ENCODE measurements around the gene FPR3.

Gene FPR3

GRCh38 chr19:51784922-51785690, 9.9 kb upstream of the FPR3 start:
- H3K9ac ChIP-seq (ENCODE audit: low read depth, low read length): no peak overlapping the region

GRCh38 chr19:51786646-51787494, 8.1 kb upstream of the FPR3 start:
- Histone ChIP-seq H3K9me3 (ENCODE audit: insufficient read depth, low read depth, low read length) (peaks cover 8% of the 10 kb centered on the region; the same call in 1 of the 2 replicates), H3K36me3 (ENCODE audit: insufficient read depth, low read length) (no peaks in the 10 kb centered on the region), H3K27me3 (ENCODE audit: insufficient read depth, low read length) (peaks cover 3% of the 10 kb centered on the region), H3K27ac (ENCODE audit: low read depth, low read length) (no peak overlapping the region), H3K4me3 (ENCODE audit: low read length) (no peak overlapping the region), H3K4me1 (ENCODE audit: insufficient read depth, low read length) (no peaks in the 10 kb centered on the region), H3K9ac (ENCODE audit: low read depth, low read length) (no peak overlapping the region)
- WGBS: 74% methylated on average over 6 of the region's 6 CpGs

More at GRCh38 chr19:51784922-51785690, 9.9 kb upstream of the FPR3 start:
- 69% methylated on average over 6 of the region's 6 CpGs for WGBS
- Histone ChIP-seq H3K9me3 (ENCODE audit: insufficient read depth, low read depth, low read length) (peaks cover 8% of the 10 kb centered on the region; the same call in 1 of the 2 replicates), H3K4me1 (ENCODE audit: insufficient read depth, low read length) (no peaks in the 10 kb centered on the region), H3K36me3 (ENCODE audit: insufficient read depth, low read length) (no peaks in the 10 kb centered on the region), H3K4me3 (ENCODE audit: low read length) (no peak overlapping the region), H3K27ac (ENCODE audit: low read depth, low read length) (no peak overlapping the region), H3K27me3 (ENCODE audit: insufficient read depth, low read length) (peaks cover 12% of the 10 kb centered on the region)

GRCh38 chr19:51788029-51788428, 6.9 kb upstream of the FPR3 start:
- H3K36me3 ChIP-seq (ENCODE audit: insufficient read depth, low read length): no peaks in the 10 kb centered on the region
- no peak overlapping the region for H3K4me3 ChIP-seq (ENCODE audit: low read length)
- no peak overlapping the region for H3K9ac ChIP-seq (ENCODE audit: low read depth, low read length)
- no peaks in the 10 kb centered on the region for H3K4me1 ChIP-seq (ENCODE audit: insufficient read depth, low read length)
- no peaks in the 10 kb centered on the region for H3K27me3 ChIP-seq (ENCODE audit: insufficient read depth, low read length)
- peaks cover 8% of the 10 kb centered on the region; the same call in 1 of the 2 replicates for H3K9me3 ChIP-seq (ENCODE audit: insufficient read depth, low read depth, low read length)
- 80% methylated on average over 1 of the region's 2 CpGs for WGBS
- no peak overlapping the region for H3K27ac ChIP-seq (ENCODE audit: low read depth, low read length)

- Histone ChIP-seq H3K4me3 (ENCODE audit: low read length) (no peak overlapping the region), H3K9me3 (ENCODE audit: insufficient read depth, low read depth, low read length) (peaks cover 11% of the 10 kb centered on the region; the same call in 1 of the 2 replicates), H3K9ac (ENCODE audit: low read depth, low read length) (no peak overlapping the region), H3K36me3 (ENCODE audit: insufficient read depth, low read length) (no peaks in the 10 kb centered on the region), H3K4me1 (ENCODE audit: insufficient read depth, low read length) (no peaks in the 10 kb centered on the region), H3K27ac (ENCODE audit: low read depth, low read length) (no peak overlapping the region), H3K27me3 (ENCODE audit: insufficient read depth, low read length) (no peaks in the 10 kb centered on the region)
- 82% methylated on average over 6 of the region's 6 CpGs for WGBS
These were observed 5.7 kb upstream of the FPR3 start for GRCh38 chr19:51789061-51789795.

- Histone ChIP-seq H3K4me1 (ENCODE audit: insufficient read depth, low read length) (no peaks in the 10 kb centered on the region), H3K9me3 (ENCODE audit: insufficient read depth, low read depth, low read length) (peaks cover 9% of the 10 kb centered on the region; the same call in 1 of the 2 replicates), H3K9ac (ENCODE audit: low read depth, low read length) (no peak overlapping the region), H3K27ac (ENCODE audit: low read depth, low read length) (no peak overlapping the region), H3K4me3 (ENCODE audit: low read length) (no peak overlapping the region), H3K27me3 (ENCODE audit: insufficient read depth, low read length) (no peaks in the 10 kb centered on the region), H3K36me3 (ENCODE audit: insufficient read depth, low read length) (no peaks in the 10 kb centered on the region)
- 75% methylated on average over 2 of the region's 2 CpGs for WGBS
These were observed 2.0 kb upstream of the FPR3 start for GRCh38 chr19:51792932-51793331.

GRCh38 chr19:51793994-51794393, 963 bp upstream of the FPR3 start:
- H3K4me1 ChIP-seq (ENCODE audit: insufficient read depth, low read length): no peaks in the 10 kb centered on the region
- H3K9ac ChIP-seq (ENCODE audit: low read depth, low read length): no peak overlapping the region
- H3K27ac ChIP-seq (ENCODE audit: low read depth, low read length): no peak overlapping the region
- no peak overlapping the region for H3K4me3 ChIP-seq (ENCODE audit: low read length)
- 84% methylated on average over 2 of the region's 2 CpGs for WGBS
- H3K27me3 ChIP-seq (ENCODE audit: insufficient read depth, low read length): no peaks in the 10 kb centered on the region
- no peaks in the 10 kb centered on the region for H3K36me3 ChIP-seq (ENCODE audit: insufficient read depth, low read length)
- peaks cover 6% of the 10 kb centered on the region; the same call in 1 of the 2 replicates for H3K9me3 ChIP-seq (ENCODE audit: insufficient read depth, low read depth, low read length)

GRCh38 chr19:51796195-51796679, 1.3 kb downstream of the FPR3 start:
- Histone ChIP-seq H3K4me3 (ENCODE audit: low read length) (no peak overlapping the region), H3K9ac (ENCODE audit: low read depth, low read length) (no peak overlapping the region), H3K27me3 (ENCODE audit: insufficient read depth, low read length) (no peaks in the 10 kb centered on the region), H3K9me3 (ENCODE audit: insufficient read depth, low read depth, low read length) (peaks cover 6% of the 10 kb centered on the region; the same call in 1 of the 2 replicates), H3K36me3 (ENCODE audit: insufficient read depth, low read length) (no peaks in the 10 kb centered on the region), H3K4me1 (ENCODE audit: insufficient read depth, low read length) (no peaks in the 10 kb centered on the region), H3K27ac (ENCODE audit: low read depth, low read length) (no peak overlapping the region)
- 87% methylated on average over 8 of the region's 8 CpGs for WGBS

GRCh38 chr19:51797480-51797879, 2.5 kb downstream of the FPR3 start:
- H3K4me3 ChIP-seq (ENCODE audit: low read length): no peak overlapping the region
- H3K4me1 ChIP-seq (ENCODE audit: insufficient read depth, low read length): no peaks in the 10 kb centered on the region
- peaks cover 13% of the 10 kb centered on the region; the same call in 1 of the 2 replicates for H3K9me3 ChIP-seq (ENCODE audit: insufficient read depth, low read depth, low read length)
- no peak overlapping the region for H3K9ac ChIP-seq (ENCODE audit: low read depth, low read length)
- H3K27ac ChIP-seq (ENCODE audit: low read depth, low read length): no peak overlapping the region
- H3K27me3 ChIP-seq (ENCODE audit: insufficient read depth, low read length): no peaks in the 10 kb centered on the region
- H3K36me3 ChIP-seq (ENCODE audit: insufficient read depth, low read length): no peaks in the 10 kb centered on the region
- WGBS: 67% methylated on average over 2 of the region's 5 CpGs

GRCh38 chr19:51798062-51798461, 3.1 kb downstream of the FPR3 start:
- Histone ChIP-seq H3K27me3 (ENCODE audit: insufficient read depth, low read length) (no peaks in the 10 kb centered on the region), H3K27ac (ENCODE audit: low read depth, low read length) (no peak overlapping the region), H3K4me1 (ENCODE audit: insufficient read depth, low read length) (no peaks in the 10 kb centered on the region), H3K9ac (ENCODE audit: low read depth, low read length) (no peak overlapping the region), H3K9me3 (ENCODE audit: insufficient read depth, low read depth, low read length) (peaks cover 13% of the 10 kb centered on the region; the same call in 1 of the 2 replicates), H3K4me3 (ENCODE audit: low read length) (no peak overlapping the region), H3K36me3 (ENCODE audit: insufficient read depth, low read length) (no peaks in the 10 kb centered on the region)
- 85% methylated on average over 3 of the region's 3 CpGs for WGBS

- H3K27me3 ChIP-seq (ENCODE audit: insufficient read depth, low read length): no peaks in the 10 kb centered on the region
- H3K4me3 ChIP-seq (ENCODE audit: low read length): no peak overlapping the region
- H3K9me3 ChIP-seq (ENCODE audit: insufficient read depth, low read depth, low read length): peaks cover 17% of the 10 kb centered on the region; the same call in 1 of the 2 replicates
- H3K27ac ChIP-seq (ENCODE audit: low read depth, low read length): no peak overlapping the region
- no peak overlapping the region for H3K9ac ChIP-seq (ENCODE audit: low read depth, low read length)
- 92% methylated on average over 20 of the region's 20 CpGs for WGBS
- no peaks in the 10 kb centered on the region for H3K36me3 ChIP-seq (ENCODE audit: insufficient read depth, low read length)
- H3K4me1 ChIP-seq (ENCODE audit: insufficient read depth, low read length): no peaks in the 10 kb centered on the region
These were observed 4.2 kb downstream of the FPR3 start for GRCh38 chr19:51799034-51799773.

Data from HUES64 (cell line).